GM12891 (cell line): ENCODE results near the gene SMG9.

ENCODE experiments used
- DNase-seq: peaks from one replicate; pipeline ENCODE4 v3.0.0; 2011; ENCODE audit warnings: low spot score; ENCODE audit not compliant: insufficient read length
- FAIRE-seq: peaks from 2 replicates; lab custom pipeline; 2011; peaks lifted over from hg19 to GRCh38; lab: Jason Lieb, UNC
- PAX5 ChIP-seq: IDR thresholded peaks from 2 replicates; pipeline ENCODE4 v1.6.1; 2011; ENCODE audit warnings: low read length, moderate library complexity, mild to moderate bottlenecking; ENCODE audit not compliant: insufficient read depth, severe bottlenecking
- POLR2A ChIP-seq: IDR thresholded peaks from 2 replicates; pipeline ENCODE4 v1.6.1; 2011; ENCODE audit warnings: low read depth, low read length, control low read depth
- POLR2AphosphoS5 ChIP-seq: IDR thresholded peaks from 2 replicates; pipeline ENCODE4 v1.6.1; 2011; ENCODE audit warnings: low read depth, low read length, control low read depth
- POU2F2 ChIP-seq: IDR thresholded peaks from 2 replicates; pipeline ENCODE4 v1.6.1; 2011; ENCODE audit warnings: low read depth, mild to moderate bottlenecking, control low read depth, low read length, moderate library complexity
- SPI1 ChIP-seq: IDR thresholded peaks from 2 replicates; pipeline ENCODE4 v1.6.1; 2011; ENCODE audit warnings: low read depth, low read length, control low read depth
- TAF1 ChIP-seq: IDR thresholded peaks from 2 replicates; pipeline ENCODE4 v1.6.1; 2011; ENCODE audit warnings: low read depth, low read length, control low read depth

Gene SMG9

GRCh38 chr19:43729919-43730318 lies 24.8 kb downstream of the SMG9 start:
- TF ChIP-seq POLR2AphosphoS5 (no peak), POU2F2 (no peak), POLR2A (no peak), SPI1 (no peak), TAF1 (no peak), PAX5 (no peak)
- FAIRE-seq (no peak), DNase-seq (no peak)

GRCh38 chr19:43727593-43727853 lies 27.2 kb downstream of the SMG9 start:
- DNase-seq (no peak), FAIRE-seq (no peak)
- TF ChIP-seq SPI1 (no peak), POU2F2 (no peak), POLR2A (no peak), POLR2AphosphoS5 (no peak), PAX5 (no peak), TAF1 (no peak)

DNA sequence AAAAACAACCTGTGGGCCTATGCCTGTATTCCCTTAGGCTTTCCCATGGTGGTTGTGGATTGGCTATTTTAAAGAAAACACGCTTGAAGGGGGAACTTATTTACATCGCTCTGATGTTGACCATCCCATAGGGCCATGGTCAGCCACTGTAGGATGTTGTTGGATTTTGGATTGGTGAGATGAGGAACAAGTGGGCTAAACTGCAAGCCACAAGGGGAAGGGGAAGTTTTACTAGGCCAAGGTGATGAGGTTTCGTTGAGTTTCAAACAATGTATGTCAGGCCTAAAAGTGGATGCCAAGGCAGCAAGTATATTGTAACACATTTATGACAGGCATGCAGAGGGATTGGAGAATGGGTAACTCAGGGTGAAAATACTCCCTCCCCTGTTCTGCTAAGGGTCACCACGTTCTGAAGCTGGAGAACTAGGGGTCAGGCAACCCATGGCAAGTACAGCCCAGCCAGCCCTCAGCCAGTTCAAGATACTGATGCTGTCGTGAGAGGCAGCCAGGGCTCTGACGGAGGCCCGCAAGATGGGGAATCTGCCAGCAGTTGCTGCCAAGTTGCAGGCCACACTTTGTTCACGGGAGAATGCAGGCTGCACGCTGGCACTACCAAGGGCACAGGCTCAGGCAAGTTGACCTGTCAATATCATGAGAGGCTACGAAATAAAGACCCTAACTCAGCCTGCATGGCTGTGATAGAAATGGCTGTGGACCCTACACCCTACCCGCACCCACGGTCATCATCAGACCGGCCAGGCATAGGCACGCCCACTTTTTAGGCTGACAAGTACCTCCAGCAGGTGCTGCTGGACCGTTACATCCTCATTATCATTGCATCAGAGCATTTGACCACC lies 27.8 kb downstream of the SMG9 start:
- FAIRE-seq, result peak; percentile 78
- no peak for DNase-seq
- TF ChIP-seq POLR2AphosphoS5 (no peak), TAF1 (no peak), SPI1 (no peak), PAX5 (no peak), POU2F2 (no peak), POLR2A (no peak)

- TF ChIP-seq SPI1 (peak; percentile 86), POU2F2 (no peak), PAX5 (no peak)
- DNase-seq (no peak), FAIRE-seq (peak; percentile 89)
Measured at GRCh38 chr19:43725468-43725867, 29.3 kb downstream of the SMG9 start.

GRCh38 chr19:43724896-43725295 lies 29.9 kb downstream of the SMG9 start:
- FAIRE-seq, result no peak
- no peak for DNase-seq
- no peak for TF ChIP-seq SPI1
- TF ChIP-seq POLR2AphosphoS5, result no peak
- no peak for TF ChIP-seq POLR2A
- no peak for TF ChIP-seq POU2F2
- no peak for TF ChIP-seq PAX5
- TF ChIP-seq TAF1, result no peak

- DNase-seq (no peak), FAIRE-seq (no peak)
- no peak for TF ChIP-seq POU2F2
Measured at GRCh38 chr19:43723588-43723987, 31.2 kb downstream of the SMG9 start.

GRCh38 chr19:43721469-43722048 lies 33.2 kb downstream of the SMG9 start:
- FAIRE-seq (no peak), DNase-seq (no peak)
- TF ChIP-seq TAF1 (no peak), SPI1 (no peak), POLR2AphosphoS5 (no peak), PAX5 (no peak), POU2F2 (no peak), POLR2A (no peak)

DNA sequence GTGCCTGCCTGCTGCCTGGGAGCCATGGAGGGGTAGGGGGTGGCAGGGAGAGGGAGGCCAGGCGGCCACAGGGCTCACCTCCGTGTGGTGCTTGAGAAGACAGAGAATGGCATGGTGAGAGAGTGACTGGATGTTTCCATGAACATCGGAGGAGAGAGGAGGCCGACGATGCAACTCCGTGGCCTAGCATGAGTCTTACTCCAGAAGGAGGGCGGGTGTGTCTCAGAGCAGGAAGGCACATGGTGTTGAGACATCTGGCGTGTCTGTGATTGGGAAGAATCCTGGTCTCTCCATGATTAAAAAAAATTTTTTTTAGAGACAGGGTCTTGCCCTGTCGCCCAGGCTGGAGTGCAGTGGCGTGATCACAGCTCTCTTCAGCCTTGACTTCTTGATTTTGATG lies 33.8 kb downstream of the SMG9 start:
- no peak for TF ChIP-seq SPI1
- TF ChIP-seq POLR2AphosphoS5, result no peak
- no peak for TF ChIP-seq TAF1
- no peak for TF ChIP-seq POU2F2
- no peak for TF ChIP-seq PAX5
- TF ChIP-seq POLR2A, result no peak
- no peak for FAIRE-seq
- no peak for DNase-seq

DNA sequence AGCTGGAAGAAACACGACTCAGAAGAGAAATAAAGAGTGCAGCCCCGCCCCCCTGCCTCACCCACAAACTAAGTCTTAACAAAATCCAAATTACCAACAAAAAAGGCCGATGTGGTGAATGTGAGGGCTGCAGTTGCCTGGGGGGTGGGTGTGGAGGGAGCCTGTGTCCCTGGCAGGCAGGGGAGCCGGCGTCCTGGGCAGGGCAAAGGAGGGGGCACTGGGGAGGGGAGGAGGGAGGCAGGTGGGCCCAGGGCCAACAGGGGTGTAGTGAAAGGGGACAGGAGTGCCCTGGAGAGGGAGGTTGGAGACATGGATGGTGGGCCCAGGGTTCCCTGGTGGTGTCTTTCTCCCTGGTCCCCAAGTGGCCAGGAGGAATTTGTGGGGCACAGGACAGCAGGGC lies 34.8 kb downstream of the SMG9 start:
- no peak for DNase-seq
- no peak for TF ChIP-seq POLR2A
- no peak for TF ChIP-seq TAF1
- TF ChIP-seq SPI1, result no peak
- TF ChIP-seq POLR2AphosphoS5, result no peak
- TF ChIP-seq PAX5, result no peak
- no peak for TF ChIP-seq POU2F2
- no peak for FAIRE-seq
